NCI-H1930 (cell line): ENCODE measurements around the gene FZD10.

ENCODE experiments used
- DNase-seq, 2 experiments: peaks; one replicate each; lab custom pipeline; 2025; lab: John Stamatoyannopoulos, UW

FZD10 gene, protein sequence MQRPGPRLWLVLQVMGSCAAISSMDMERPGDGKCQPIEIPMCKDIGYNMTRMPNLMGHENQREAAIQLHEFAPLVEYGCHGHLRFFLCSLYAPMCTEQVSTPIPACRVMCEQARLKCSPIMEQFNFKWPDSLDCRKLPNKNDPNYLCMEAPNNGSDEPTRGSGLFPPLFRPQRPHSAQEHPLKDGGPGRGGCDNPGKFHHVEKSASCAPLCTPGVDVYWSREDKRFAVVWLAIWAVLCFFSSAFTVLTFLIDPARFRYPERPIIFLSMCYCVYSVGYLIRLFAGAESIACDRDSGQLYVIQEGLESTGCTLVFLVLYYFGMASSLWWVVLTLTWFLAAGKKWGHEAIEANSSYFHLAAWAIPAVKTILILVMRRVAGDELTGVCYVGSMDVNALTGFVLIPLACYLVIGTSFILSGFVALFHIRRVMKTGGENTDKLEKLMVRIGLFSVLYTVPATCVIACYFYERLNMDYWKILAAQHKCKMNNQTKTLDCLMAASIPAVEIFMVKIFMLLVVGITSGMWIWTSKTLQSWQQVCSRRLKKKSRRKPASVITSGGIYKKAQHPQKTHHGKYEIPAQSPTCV

DNA sequence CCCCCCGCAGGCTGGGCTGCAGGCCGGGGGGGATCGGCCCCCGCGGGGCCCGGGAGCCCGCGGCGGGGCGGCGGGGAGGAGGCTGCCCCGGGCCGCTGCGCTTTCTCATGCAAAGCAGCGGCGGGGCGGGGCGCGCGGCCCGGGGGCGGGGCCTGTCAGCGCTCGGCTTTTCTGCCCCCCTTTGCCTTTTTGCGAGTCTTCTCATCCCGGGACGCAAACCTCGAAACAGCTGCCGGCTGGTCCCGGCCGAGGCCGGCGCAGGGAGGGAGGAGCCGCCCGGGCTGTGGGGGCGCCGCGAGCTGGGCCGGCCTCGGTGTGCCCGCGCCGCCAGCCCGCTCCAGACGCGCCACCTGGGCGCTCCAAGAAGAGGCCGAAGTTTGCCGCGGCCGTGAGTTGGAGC, at the start of gene FZD10:
TSS of gene FZD10 (plus strand) at position 198 of the 400 bp plus-strand sequence. CDS start 479 bp downstream, outside the sequence.
- DNase-seq: no peak

DNA sequence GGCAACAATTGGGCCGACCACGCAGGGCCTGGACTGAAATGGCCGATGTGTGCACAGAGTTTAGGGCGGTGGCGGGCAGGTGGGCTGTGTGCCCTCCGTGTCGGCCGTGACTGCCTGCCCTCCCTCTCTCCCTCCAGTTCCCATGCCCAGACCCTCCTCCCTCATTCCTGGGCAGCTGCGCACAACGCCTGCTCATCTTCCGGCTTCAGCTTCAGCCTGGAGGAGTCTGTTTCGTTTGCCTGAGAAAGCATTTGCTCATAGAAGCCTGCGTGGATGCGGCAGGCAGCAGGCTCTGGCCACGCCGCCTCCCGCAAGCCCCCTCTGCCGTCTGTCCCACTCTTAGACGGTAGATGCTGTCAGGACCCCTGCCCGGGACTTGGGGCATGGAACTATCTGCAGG, 47.3 kb upstream of the FZD10 start:
- DNase-seq: no peak

DNA sequence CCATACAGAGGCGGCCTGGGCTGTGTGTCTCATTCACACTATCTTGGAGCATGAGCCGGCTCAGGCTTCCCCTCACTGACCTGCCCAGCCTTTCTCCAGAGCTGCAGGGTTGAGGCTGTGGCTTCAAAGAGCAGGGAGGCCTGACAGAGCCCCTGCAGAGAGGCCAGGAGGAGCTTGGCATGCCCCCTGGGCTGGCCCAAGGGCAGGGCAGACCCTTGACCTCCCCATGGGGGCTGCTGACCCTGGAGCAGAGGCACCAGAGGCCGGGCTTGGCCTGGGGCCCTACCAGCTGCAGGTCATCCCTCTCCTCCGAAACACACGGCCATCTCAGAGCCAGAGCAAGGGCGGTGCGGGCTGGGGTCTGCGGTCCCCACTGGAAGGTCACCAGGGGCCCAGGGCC, 46.6 kb upstream of the FZD10 start:
- no peak for DNase-seq

DNA sequence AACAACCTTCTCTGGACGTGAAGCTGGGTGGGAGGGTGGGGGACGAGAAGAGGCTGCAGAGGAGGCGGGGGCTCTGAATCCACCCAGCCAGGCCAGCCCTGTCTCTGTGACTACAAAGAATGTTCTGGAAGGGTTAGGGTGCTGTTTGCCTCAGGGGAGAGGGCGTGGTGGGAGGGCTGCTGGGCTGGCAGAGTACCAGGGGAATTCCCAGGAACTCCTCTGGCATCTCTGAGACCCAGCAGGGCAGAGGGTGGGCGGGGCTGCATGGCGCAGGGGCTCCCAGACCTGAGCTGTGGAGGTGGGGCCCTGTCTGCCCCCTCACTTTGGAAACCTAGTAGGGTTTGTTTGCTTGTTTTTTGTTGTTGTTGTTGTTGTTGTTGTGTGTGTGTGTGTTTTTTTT, 45.5 kb upstream of the FZD10 start:
- DNase-seq: no peak

DNA sequence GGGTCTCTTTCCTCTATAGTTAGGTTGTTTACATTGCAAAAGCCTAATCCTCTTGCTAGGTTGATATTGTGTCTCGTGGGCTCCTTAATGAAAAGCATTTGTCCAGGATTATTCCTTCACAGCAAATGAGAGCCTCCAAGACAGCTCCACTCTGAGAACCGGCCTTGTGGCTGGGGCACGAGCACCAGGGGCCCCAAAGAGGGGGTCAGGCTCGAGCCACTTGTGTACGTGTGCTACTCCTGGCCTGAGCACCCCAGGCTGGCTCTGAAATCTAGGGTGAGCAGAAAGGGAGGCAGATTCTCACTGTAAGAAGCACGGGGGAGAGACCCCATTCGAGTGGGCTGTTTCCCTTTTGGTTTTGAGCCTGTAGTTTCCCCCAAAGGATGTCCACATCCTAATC, 45.0 kb upstream of the FZD10 start:
- no peak for DNase-seq

DNA sequence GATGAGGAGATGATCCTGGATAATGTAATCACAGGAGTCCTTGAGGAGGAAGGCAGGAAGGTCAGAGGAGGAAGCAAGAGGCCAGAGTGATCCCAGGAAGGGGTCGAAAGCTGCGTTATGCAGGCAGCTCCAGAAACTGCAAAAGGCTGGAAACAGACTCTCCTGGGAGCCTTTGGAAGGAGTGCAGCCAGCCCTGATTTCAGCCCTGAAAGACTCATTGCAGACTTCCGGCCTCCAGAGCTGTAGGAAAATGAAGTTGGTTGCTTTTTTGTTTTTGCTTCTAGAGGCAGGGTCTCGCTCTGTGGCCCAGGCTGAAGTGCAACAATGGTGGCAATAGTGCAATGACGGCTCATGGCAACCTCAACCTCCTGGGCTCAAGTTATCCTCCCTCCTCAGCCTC, 44.6 kb upstream of the FZD10 start:
- no peak for DNase-seq

DNA sequence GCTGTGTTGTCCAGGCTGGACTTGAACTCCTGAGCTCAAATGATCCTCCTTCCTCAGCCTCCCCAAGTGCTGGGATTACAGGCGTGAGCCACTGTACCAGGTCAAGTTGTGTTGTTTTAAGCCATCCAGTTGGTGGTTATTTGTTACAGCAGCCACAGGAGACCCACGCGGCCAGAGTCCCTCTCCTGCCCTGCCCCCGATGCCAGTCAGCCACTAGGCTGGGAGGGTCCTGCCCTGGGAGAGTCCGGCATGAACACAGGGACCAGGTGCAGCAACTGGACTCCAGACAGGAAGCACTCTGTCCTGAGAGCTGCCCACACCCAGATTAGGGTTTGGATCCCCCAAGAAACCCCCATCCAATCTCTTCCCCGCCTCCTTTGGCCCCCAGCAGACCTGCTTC, 44.1 kb upstream of the FZD10 start:
- no peak for DNase-seq

DNA sequence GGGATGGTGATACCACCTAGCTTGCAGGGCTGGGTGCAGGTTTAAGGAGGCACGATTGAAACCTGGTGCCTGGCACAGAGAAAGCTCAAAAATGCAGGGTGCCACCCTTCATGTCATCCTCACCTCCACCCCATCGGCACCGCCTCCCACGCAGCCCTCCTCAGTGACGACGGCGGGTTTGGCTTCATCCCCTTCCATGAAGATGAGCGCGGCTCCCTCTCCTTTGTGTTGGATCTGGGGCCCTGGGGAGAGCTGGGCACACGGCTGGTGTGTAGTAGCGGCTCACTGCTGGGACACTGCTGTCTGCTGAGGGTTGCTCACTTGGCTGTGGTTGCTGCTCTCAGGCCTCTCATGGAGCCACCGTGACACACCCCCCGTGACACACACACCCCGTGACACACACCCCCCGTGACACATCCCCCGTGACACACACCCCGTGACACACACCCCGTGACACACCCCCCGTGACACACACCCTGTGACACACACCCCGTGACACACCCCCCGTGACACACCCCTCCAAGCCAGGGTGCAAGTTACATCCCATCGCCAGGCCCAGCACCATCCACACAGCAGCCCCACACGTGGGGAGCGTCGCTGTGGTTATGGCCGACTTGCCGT, 42.9 kb upstream of the FZD10 start:
- DNase-seq: no peak

DNA sequence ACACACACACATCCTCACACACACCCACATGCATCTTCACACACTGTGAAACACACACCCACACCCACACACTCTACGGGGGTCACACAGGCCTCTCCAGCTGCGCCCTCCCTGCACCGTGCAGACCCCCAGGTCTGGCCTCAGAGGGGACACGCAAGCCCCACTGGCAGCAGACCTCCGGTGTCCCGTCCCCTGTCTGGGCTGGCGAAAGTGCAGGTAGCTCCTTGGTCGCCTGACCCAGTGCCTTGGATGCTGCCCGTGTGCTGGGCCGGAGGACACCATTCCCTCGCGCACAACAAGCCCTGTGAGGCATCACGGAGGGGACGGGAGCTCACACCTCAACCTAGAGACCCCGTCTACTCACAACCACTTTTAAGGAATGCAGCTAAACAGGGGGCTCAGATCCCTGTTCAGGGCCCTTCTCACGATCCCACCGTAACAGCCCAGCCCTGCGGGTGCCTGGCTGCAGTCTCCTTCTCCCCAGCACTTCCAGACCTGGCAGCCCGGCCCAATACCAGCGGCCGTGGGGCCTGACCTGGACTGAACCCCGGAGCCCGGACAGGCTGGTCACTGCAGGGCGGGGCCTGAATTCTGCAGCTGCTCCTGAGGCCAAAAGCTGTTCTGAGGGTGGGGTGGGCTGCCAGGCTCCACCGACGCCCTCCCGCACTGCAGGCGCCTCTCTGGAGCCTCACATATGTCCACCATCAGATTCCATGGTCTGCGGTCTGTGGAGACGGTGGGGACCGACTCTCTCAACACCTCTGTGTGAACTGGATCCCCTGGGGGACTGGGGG, 42.1 kb upstream of the FZD10 start:
- DNase-seq: no peak

DNA sequence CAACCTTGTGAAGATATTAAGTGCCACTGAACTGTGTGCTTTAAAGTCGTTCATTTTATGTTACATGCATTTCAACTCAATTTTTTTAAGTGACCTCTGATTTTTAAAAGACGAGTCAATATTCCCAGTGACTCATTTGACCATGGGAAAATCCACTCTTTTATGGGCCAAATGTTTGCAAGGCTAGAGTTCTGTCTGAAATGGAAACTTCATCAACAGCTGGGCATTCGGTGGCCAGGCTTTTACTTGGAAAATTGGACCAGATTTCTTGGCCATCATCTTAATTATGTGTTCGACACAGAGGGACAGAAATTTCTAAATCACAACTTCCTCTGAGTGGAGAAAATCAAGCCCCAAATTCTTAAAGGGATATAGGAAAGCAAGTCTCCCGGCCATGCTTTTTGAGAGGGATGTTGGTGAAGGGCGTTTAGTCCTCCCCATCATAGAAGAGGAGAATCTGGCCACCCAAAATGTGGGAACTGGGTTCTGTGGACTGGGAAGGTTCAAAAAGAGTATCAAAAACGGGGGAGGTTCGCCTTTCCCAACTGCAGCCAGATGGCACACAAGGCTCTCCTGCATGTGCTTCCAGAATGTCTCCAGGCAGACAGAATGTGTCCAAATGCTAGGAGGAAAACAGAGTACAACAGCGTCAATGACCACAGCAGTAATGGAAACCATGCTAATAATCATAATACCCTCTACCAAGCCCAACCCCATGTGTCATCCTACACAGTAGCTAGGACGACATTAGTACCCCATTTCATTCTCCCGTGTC, 40.9 kb upstream of the FZD10 start:
- DNase-seq: no peak

DNA sequence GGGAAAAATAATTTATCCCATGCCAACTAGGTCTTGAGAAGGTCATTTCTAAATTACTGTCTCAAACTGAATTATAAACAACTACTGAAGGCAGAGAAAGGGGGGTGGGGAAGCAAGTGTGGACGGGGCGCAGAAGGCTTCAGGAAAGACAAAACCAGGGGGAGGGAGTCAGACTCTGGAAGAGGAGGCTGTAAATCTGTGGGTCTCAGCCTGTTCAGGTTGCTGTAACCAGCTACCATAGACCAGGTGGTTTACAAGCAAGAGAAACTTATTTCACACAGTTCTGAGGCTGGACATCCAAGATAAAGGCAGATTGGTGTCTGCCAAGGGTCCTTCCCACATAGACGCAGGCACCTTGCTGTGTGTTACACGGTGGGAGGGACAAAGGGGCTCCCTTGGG, 39.9 kb upstream of the FZD10 start:
- DNase-seq: no peak

DNA sequence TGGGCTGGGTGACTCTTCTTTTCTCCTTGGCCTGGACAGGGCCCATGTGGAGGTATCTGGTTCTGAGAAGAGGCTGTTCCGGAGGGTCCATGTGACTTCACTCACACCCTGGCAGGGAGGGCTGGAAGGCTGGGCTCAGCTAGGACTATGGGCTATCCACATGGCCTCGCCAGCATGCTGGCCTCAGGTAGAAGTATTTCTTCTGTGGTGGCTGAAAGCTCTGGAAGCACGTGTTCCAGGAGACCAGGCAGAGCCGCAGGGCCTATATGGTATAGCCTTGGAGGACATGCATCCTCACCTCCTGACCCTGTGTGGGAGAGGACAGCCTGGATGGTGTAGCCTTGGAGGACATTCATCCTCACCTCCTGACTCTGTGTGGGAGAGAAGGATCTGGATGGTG, 38.2 kb upstream of the FZD10 start:
- no peak for DNase-seq

DNA sequence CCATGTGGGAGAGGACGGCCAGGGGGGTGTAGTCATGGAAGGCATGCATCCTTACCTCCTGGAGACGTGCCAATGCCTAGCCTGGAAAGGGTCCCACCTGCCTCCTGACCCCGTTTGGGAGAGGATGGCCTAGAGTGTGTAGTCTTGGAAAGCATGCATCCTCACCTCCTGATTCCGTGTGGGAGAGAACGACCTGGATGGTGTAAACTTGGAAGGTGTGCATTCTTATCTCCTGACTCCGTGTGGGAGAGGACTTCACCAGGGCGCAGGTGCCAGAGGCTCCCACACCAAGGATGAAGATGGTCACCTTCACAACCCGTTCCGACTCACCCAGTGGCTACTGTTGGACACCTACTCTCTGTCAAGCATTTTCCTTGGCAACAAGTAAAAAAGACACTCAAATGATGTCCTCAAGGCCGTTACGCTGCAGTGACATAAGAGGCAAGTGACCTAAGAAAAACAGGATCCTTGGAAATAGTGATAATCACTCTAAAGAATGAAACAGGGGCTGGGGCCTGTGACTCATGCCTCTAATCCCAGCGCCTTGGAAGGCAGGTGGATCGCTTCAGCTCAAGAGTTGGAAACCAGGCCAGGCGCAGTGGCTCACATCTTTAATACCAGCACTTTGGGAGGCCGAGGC, 37.5 kb upstream of the FZD10 start:
- no peak for DNase-seq

DNA sequence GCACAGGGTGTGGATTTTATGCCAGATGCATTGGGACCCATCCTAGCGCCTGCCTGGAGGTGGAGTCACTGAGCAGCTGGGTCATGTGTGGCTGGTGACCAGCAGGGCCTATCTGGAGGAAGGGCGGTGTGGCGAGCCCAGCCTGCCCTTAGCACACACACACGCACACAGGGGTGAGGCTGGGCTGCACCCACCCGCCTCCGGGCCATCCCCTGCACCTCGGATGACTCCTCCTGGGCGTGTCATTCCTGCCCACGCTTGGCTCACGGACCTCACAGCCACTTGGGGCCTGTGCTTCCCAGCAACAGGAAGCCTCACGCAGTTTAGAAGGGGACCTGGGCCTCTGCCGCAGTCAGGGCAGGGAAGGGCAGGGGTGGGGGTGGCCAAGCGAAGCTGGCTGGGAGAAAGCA, 36.2 kb upstream of the FZD10 start:
- no peak for DNase-seq

DNA sequence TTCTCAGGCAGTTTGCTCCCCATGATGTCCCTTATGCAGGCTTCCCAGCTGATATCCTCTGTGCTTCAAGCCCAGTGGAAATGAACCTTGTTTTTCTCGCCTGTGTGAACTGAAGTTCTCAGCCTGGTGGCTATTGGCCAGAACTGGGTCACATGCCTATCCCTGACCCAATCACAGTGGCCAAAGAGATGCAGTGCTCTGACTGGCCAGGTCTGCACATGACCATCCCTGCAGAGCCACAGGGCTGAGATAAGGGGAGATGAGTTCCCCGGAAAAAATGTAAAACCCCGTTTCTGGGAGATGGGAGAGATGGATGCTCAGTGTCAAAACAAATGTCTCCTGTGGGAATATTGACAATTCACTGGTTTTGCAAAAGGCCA, 34.7 kb upstream of the FZD10 start:
- DNase-seq: no peak

DNA sequence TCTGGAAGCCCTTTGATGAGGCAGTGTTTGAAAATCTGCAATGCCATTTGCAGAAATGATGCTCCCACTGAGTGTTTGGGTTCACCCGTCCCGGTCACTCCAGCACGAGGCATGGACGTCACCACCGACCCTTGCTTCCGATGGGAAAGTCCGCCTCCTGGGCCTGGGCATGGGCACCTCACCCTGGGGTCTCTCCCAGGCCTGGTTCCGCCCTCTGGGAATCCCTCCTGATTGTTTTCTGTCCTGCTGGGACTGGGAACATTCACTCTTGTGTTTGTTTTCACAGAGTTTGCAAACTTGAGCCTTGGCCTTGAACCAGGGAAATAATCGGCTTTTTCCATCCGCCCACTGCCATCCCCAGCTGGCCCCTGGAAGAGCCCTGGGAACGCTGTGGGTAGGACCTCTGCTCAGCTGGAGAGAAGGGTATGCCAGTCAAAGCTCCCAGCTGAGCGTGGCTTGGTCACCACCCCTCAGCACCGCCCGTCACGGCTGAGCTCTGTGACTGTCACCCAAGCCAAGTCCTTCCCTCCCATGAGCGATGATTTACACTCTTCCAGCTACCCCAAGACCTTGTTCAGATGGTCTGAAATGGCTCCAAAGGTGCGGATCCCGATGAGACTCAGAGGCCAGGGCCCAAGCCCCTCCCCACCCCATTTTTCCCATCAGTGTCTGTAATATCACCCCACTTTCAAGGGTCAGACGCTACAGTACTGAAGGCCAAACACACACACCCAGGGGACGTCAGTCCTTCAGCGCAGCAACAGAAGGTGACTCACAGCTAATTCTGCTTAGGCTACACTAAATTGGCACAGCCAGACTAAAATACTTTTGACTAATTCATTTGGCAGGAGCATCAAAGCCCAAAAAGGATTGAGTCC, 34.1 kb upstream of the FZD10 start:
- DNase-seq: no peak

DNA sequence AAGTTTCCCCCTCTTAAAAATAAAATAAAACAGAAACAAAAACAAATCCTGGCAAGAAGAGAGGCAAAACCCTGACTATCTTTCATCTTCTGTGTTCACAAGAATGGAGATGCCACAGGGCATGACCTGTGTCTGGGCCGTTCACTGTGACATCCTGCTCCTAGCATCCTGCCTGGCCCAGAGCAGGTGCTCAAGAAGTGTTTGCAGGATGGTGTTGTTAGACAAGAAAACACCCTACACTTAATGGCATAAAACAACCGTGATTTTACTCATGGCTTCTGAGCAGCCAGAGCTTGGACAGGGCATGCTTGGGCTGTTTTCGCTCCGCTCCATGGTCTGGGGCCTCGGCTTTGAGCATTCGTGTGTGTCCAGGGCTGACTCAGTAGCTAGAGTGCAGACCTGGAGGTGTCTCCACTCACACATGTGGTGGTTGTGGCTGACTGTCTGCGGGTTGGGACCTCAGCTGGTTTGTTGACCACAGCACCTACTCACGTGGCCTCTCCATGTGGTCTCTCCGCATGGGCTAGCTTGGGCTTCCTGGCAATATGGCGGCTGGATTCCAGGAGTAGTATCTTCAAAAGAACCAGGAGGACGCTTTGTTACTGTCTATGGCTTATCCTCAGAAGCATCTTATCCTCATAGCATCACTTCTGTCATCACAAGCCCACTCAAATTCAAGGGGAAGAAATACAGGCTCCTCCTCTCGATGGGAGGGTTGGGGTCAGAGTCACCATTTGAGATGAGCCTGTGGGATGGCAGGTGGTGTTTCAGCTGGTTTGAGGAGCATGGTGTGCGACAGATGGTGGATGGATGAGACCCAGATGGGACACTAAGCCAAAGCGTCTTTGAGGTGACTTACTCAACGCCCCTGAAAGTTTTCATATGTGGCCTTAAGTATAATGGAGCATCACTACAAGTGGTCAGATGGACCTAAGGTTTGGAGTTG, 33.2 kb upstream of the FZD10 start:
- DNase-seq: no peak

DNA sequence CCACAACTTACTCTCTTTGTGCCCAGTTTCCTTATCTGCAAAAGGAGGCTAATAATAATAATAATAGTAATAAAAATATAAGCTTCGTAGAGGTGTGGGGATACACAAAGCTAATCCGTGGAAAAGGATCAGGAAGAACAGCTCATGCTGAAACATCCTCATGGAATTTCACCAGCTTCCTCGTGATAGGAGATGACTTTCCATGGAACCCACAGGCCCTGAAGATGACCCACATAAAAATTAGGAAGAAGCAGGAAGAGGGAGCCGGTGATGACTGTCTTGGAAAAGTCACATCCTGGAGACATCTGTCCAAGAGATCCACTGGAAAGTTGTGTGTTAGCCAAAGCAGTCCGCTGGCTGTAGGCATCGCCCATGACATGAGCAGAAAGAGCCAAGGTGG, 31.9 kb upstream of the FZD10 start:
- DNase-seq: no peak

DNA sequence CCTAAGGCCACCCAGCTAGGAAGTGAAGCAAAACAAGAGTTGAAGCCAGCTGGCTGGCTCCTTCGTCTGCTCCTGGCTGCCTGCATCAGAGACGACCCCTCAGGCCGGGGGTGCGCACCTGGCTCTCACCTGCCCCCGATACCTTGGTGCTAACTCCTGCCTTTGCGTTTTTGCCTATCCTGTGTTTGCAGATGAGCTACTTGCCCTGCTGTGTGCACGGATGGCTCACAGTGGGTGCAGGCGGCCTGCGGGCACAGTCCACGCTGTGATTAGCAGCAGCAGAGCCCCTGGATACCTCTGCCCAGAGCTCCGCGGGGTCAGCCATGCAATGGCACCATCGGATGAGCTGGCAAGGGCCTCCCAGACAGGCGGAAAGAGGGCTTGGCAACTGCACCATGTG, 31.2 kb upstream of the FZD10 start:
- no peak for DNase-seq
